ENCODE results near the gene ICA1. TPM values are rescaled to one million over a fixed set of nuclear protein-coding genes. Genes with fewer than 3 reads are reported as not detected.
A peak's percentile ranks its signal among the peaks of the same experiment; 100 is the strongest.

ICA1 gene
- total RNA-seq, 2 experiments from 2014 or later: 2.3 to 2.4 TPM

DNA sequence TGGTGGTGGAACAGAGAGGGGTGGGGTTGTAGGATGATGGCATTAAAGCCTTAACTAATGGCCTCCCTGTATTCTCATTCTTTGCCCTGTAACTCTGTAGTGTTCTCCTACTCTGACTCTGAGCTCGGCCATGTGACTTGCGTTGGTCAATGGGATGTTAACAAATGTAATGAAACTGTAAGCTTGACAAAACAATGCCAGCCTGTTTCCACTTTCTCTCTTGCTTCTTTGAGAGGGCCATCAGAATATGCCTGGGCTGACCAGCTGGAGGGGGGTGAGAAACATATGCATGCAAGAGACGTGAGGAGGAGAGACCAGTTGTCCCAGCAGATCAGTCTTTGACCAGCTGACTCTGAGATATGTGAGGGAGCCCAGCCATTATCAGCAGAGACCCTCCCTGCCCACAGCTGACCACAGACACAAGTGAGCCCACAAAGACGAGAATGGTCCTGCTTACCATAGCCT is 100.6 kb downstream of the ICA1 start:
- ChIA-PET CTCF (no interaction called here), POLR2A (no interaction called here)
- Mint-ChIP-seq H3K36me3 (no peaks in the 10 kb centered on the region), H3K27me3 (no peaks in the 10 kb centered on the region), H3K9me3 (no peaks in the 10 kb centered on the region), H3K27ac (no peak overlapping the region), H3K4me1 (ENCODE audit: low read depth) (no peaks in the 10 kb centered on the region), H3K4me3 (no peak overlapping the region)
- no peak for DNase-seq
- intact Hi-C loops (cut with micrococcal nuclease): no loop called here

DNA sequence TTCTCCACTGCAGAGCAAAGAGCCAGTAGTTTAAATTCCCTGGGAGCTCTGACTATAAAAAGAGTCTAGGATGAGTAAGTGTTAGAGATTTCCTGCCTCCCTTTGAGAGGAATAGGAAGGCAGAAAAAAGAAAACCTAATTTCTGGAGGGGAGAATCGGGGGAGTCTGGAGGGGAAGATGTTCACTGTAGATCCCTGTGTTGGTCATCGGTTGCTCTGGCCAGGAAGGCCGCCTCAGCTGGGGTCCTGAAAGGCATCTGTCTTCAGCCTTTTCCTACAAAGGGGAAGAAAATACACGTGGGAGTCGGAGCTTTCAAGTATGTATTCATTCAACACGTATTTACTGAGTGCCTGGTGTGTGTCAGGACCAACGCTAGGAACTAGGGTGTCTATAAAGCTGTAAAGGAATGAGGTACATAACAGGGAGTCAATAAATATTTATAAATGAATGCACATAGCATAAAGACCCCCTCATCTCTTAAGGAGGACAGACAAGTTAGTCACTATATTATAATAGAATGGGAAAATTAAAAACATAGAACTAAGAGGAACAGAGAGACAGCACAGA is 101.1 kb downstream of the ICA1 start:
- H3K4me1 Mint-ChIP-seq (ENCODE audit: low read depth): no peaks in the 10 kb centered on the region
- DNase-seq: no peak
- no peak overlapping the region for H3K4me3 Mint-ChIP-seq
- POLR2A ChIA-PET: no interaction called here
- no peaks in the 10 kb centered on the region for H3K27me3 Mint-ChIP-seq
- H3K27ac Mint-ChIP-seq: no peak overlapping the region
- H3K9me3 Mint-ChIP-seq: no peaks in the 10 kb centered on the region
- CTCF ChIA-PET: no interaction called here
- no peaks in the 10 kb centered on the region for H3K36me3 Mint-ChIP-seq
- intact Hi-C loops (cut with micrococcal nuclease): no loop called here

DNA sequence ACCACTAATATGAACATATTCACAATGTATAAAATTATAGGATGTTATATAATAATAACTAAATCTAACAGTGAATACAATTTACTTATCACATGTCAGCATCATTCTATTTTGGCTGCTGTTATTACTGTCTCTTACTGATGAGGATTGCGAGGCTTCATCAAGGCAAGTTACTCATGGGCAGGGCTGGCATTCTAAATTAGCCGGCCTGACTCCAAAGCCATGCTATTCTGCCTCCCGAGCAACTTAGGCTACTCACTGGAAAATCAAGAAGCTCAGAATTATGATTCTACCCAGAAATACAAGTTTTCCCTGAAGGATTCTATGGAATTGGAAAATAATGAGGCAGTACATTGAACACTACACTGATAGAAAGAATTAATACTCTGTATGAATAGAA is 101.7 kb downstream of the ICA1 start:
- ChIA-PET CTCF (no interaction called here), POLR2A (no interaction called here)
- Mint-ChIP-seq H3K36me3 (no peaks in the 10 kb centered on the region), H3K4me3 (no peak overlapping the region), H3K27ac (no peak overlapping the region), H3K9me3 (no peaks in the 10 kb centered on the region), H3K27me3 (no peaks in the 10 kb centered on the region), H3K4me1 (ENCODE audit: low read depth) (no peaks in the 10 kb centered on the region)
- intact Hi-C loops (cut with micrococcal nuclease): no loop called here
- DNase-seq: no peak

DNA sequence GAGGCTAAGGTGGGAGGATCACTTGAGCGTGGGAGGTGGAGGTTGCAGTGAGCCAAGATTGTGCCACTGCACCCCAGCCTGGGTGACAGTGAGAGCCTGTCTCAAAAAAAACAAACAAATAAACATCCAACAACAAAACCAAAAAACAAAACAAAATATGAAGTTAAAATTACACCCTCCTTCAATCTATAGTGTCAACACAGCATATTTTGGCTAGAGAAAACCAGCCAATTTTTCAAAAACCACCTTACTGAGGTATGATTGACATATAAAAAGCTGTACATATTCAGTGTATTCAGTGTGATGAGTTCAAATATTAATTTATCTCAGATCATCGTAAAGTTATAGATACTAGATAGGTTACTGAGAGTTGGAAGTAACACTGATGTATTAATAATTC is 102.4 kb downstream of the ICA1 start:
- Mint-ChIP-seq H3K36me3 (no peaks in the 10 kb centered on the region), H3K4me3 (no peak overlapping the region), H3K27me3 (no peaks in the 10 kb centered on the region), H3K9me3 (no peaks in the 10 kb centered on the region), H3K4me1 (ENCODE audit: low read depth) (no peaks in the 10 kb centered on the region), H3K27ac (no peak overlapping the region)
- intact Hi-C loops (cut with micrococcal nuclease): no loop called here
- CTCF ChIA-PET: no interaction called here
- POLR2A ChIA-PET: no interaction called here
- DNase-seq: no peak

DNA sequence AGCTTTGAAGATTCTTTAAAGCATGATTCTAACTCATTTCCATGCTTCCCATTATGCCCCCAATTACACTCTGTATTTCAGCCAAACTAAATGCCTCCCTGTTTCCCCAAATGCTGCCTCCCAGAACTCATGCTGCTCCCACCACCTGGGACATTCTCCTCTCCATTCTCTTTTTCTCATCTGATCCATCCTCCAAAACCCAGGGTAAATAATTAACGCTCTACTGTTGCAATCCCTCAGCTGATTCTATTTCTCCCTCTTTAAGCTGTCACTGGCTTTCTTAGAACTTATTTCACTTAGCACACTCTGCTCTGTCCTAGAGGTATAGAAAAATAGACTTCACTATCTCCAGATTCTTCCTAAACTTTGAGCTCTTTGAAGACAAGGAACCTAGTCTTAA is 104.7 kb downstream of the ICA1 start:
- peaks cover 3% of the 10 kb centered on the region for H3K4me1 Mint-ChIP-seq (ENCODE audit: low read depth)
- ChIA-PET POLR2A (no interaction called here), CTCF (no interaction called here)
- no peaks in the 10 kb centered on the region for H3K36me3 Mint-ChIP-seq
- intact Hi-C loops (cut with micrococcal nuclease): no loop called here
- no peak for DNase-seq
- no peaks in the 10 kb centered on the region for H3K9me3 Mint-ChIP-seq
- no peak overlapping the region for H3K4me3 Mint-ChIP-seq
- no peaks in the 10 kb centered on the region for H3K27me3 Mint-ChIP-seq
- H3K27ac Mint-ChIP-seq: no peak overlapping the region

DNA sequence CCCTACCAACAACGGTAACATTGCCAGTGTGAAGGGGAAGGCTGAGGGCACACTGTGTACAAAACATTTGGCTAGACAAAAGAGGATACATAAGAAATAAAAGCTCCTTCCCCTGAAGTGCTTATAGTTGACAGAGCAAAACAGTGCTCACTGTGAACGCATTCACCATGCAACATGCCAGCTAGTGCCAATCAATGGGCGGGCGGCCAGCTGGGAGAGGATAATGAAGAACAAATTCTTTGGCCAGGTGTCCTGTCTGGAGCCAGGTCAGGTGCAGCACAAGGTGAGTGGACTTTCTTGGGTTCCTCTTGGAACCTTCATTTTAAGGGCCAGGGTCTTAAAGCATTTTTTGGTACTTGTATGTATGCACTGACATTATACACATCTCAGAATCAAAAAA is 106.1 kb downstream of the ICA1 start:
- Mint-ChIP-seq H3K27me3 (no peaks in the 10 kb centered on the region), H3K9me3 (no peaks in the 10 kb centered on the region), H3K4me1 (ENCODE audit: low read depth) (peaks cover 11% of the 10 kb centered on the region), H3K4me3 (no peak overlapping the region), H3K36me3 (no peaks in the 10 kb centered on the region), H3K27ac (no peak overlapping the region)
- intact Hi-C loops (cut with micrococcal nuclease): no loop called here
- no peak for DNase-seq
- POLR2A ChIA-PET: no interaction called here
- CTCF ChIA-PET: interaction anchor here (1.3 kb wide), 1 partner anchor 34 kb away, joined by 6 read pairs; no protein-coding TSS in a partner anchor

DNA sequence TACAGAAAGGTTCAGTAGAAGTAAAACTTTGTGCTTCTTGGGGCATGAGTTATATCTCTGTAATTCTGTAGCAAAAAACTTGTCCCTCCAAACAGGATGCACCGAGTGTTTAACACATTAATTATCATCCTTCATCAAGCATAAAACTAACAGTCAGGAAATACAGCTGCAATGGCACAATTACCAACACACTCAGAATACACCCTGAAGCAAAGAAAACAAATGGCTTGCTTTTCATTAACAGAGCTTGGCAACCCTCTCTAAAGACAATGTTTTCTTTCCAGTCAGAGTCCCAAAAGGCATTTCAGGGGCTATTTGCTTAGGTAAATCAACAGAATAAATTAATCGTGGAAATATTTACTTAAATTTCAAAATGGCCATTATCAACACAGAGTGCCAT is 107.7 kb downstream of the ICA1 start:
- Mint-ChIP-seq H3K9me3 (no peaks in the 10 kb centered on the region), H3K27me3 (no peaks in the 10 kb centered on the region), H3K4me1 (ENCODE audit: low read depth) (peaks cover 22% of the 10 kb centered on the region), H3K4me3 (no peak overlapping the region), H3K27ac (no peak overlapping the region), H3K36me3 (no peaks in the 10 kb centered on the region)
- CTCF ChIA-PET: interaction anchor here (0.7 kb wide), 1 partner anchor 20 kb away, joined by 4 read pairs; no protein-coding TSS in a partner anchor
- intact Hi-C loops (cut with micrococcal nuclease): no loop called here
- POLR2A ChIA-PET: no interaction called here
- DNase-seq: no peak

DNA sequence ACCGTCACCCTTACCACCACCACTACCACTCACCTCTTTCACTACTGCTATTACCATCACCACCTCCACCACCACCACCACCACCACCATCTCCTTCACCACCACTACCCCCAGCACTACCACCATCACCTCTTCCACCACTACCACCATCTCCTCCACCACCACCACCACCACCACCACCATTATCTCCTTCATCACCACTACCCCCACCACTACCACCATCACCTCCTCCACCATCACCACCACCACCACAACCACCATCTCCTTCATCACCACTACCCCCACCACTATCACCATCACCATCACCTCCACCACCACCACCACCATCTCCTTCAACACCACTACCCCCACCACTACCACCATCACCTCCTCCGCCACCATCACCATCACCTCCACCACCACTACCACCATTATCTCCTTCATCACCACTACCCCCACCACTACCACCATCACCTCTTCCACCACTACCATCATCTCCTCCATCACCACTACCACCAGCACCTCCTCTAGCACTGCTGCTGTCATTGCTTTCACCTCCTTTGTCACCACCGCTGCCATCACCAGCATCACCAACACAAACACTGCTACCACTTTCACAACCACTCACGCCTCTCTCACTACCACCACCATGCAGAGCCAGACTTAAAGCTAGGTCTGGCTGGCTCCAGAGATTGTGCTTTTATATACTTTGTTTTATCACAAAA is 109.3 kb downstream of the ICA1 start:
- H3K9me3 Mint-ChIP-seq: no peaks in the 10 kb centered on the region
- no peaks in the 10 kb centered on the region for H3K36me3 Mint-ChIP-seq
- no peak overlapping the region for H3K4me3 Mint-ChIP-seq
- ChIA-PET CTCF (interaction anchor here (0.7 kb wide), 1 partner anchor 1308 kb away, joined by 3 read pairs; no protein-coding TSS in a partner anchor), POLR2A (no interaction called here)
- peaks cover 32% of the 10 kb centered on the region for H3K4me1 Mint-ChIP-seq (ENCODE audit: low read depth)
- intact Hi-C loops (cut with micrococcal nuclease): no loop called here
- H3K27me3 Mint-ChIP-seq: no peaks in the 10 kb centered on the region
- H3K27ac Mint-ChIP-seq: peak overlapping the region; percentile 18
- DNase-seq: peak; percentile 38

DNA sequence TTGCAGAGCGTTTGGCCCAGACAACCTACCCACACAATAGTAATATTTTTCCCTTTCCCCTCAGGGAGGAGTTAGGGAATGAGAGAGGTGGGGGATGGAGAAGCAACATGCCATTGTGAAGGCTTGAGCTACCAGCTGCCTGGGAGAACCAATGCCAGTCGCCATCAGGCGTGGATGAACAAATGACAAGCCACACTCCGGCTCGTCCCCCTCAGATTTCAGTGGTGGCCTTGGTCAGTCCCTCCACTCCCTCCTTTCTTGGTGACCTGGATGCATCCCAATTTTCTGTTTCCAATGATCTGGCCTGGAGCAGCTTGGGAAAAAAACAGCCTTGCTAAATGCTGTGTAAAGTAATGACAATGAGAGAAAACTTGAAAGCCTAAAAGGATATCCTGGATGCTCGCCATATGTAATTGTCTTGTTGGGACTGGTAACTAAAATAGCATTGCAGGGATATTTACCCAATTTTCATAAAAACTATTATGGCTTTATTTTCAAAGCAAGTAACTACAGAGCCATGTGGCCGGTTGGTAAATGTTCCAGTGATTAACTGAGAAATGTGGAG is 110.7 kb downstream of the ICA1 start:
- H3K27me3 Mint-ChIP-seq: no peaks in the 10 kb centered on the region
- no peaks in the 10 kb centered on the region for H3K9me3 Mint-ChIP-seq
- H3K4me1 Mint-ChIP-seq (ENCODE audit: low read depth): peaks cover 35% of the 10 kb centered on the region
- H3K27ac Mint-ChIP-seq: no peak overlapping the region
- ChIA-PET CTCF (interaction anchor here (1.0 kb wide), 1 partner anchor 39 kb away, joined by 3 read pairs; no protein-coding TSS in a partner anchor), POLR2A (no interaction called here)
- intact Hi-C loops (cut with micrococcal nuclease): no loop called here
- no peak for DNase-seq
- H3K36me3 Mint-ChIP-seq: no peaks in the 10 kb centered on the region
- no peak overlapping the region for H3K4me3 Mint-ChIP-seq

DNA sequence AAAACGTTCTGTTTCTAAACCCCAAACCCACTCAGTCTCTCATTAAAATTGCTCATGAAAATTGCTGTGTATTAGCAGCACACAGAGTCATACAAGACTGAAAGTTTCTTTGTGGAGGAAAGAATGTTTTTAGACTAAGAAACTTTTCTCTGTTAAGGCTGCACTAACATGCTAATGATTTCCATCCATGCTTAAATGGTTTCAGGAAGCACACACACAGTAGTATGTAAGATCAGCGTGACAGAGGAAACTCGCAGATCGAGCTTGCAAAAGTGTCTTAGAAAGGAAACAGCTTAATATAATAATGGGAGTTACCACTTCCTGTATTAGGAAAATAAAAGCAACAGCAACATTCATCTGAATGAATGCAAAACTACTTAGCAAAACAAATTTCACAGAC is 112.7 kb downstream of the ICA1 start:
- Mint-ChIP-seq H3K4me3 (peak overlapping the region; percentile 39), H3K36me3 (no peaks in the 10 kb centered on the region), H3K27me3 (no peaks in the 10 kb centered on the region), H3K27ac (peak overlapping the region; percentile 30), H3K9me3 (no peaks in the 10 kb centered on the region), H3K4me1 (ENCODE audit: low read depth) (peaks cover 42% of the 10 kb centered on the region)
- intact Hi-C loops (cut with micrococcal nuclease): loop anchor here (1.0 kb wide), 2 partner anchors 15 to 27 kb away; no protein-coding TSS in a partner anchor
- POLR2A ChIA-PET: no interaction called here
- DNase-seq: no peak
- CTCF ChIA-PET: interaction anchor here (1.6 kb wide), 1 partner anchor 41 kb away, joined by 3 read pairs; no protein-coding TSS in a partner anchor

DNA sequence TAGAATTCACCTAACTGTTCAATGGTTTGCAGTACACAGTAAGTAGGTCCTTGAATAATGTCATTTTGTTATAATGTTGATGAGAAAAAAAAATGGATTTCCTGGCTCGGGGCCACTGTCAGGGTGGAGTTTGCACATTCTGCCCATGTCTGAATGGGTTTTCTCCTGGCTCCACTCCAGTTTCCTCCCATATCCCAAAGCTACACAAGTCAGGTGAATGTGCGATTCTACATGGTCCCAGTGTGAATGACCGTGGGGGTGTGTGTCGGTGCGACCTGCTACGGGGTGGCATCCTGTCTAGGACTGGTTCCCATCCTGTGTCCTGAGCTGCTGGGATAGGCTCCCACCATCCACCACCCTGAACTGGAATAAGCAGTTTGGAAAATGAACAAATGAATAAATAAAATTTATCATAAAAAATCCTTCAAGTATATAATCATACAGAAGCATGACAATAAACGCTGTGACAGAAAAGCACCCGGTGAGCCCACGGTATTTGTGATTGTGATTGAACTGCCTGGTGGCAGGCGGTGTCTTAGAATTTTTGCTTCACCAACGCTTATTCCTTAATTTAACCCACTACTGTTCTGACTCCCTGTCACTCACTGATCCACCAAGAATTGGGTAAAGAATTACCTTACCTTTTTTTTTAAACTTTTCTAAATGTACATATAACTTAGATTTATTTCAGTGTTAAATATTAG is 114.1 kb downstream of the ICA1 start:
- ChIA-PET CTCF (interaction anchor here (0.9 to 1.6 kb wide), 2 partner anchors 42 to 112 kb away, joined by 3 read pairs; no protein-coding TSS in a partner anchor), POLR2A (no interaction called here)
- no peak overlapping the region for H3K27ac Mint-ChIP-seq
- DNase-seq: no peak
- H3K36me3 Mint-ChIP-seq: no peaks in the 10 kb centered on the region
- no peak overlapping the region for H3K4me3 Mint-ChIP-seq
- intact Hi-C loops (cut with micrococcal nuclease): no loop called here
- H3K27me3 Mint-ChIP-seq: no peaks in the 10 kb centered on the region
- H3K9me3 Mint-ChIP-seq: no peaks in the 10 kb centered on the region
- H3K4me1 Mint-ChIP-seq (ENCODE audit: low read depth): peaks cover 54% of the 10 kb centered on the region

DNA sequence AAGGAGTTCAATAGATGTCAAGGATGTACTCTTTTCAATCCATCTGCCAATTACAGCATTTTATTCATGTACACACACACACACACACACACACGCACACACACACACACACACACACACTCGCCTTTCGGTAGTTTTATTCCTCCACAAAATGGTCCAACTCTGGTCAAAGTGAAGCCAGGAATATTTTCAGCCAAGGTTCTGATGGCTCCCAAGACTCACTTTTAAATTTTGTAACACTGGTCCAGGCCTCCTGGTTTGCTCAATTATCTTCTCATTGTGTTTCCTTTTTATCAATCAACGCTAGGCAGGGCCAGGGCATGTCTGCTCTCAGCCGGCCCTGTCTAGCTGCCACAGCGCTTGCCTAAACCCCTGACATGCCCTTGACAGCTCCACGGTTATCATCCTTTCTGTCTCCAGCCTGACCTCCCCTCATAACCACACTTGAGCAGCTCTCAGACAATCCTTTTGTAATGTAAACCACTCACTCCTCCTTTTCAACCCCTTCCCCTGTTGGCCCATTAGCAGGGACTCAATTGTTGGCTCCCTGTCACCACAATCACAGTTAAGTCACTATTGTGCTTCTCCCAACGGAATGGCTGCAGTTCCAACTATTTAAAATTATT is 115.1 kb downstream of the ICA1 start:
- Mint-ChIP-seq H3K27me3 (no peaks in the 10 kb centered on the region), H3K36me3 (no peaks in the 10 kb centered on the region), H3K27ac (no peak overlapping the region), H3K4me3 (no peak overlapping the region), H3K4me1 (ENCODE audit: low read depth) (peaks cover 51% of the 10 kb centered on the region), H3K9me3 (no peaks in the 10 kb centered on the region)
- POLR2A ChIA-PET: no interaction called here
- intact Hi-C loops (cut with micrococcal nuclease): no loop called here
- DNase-seq: no peak
- CTCF ChIA-PET: interaction anchor here (0.9 kb wide), 1 partner anchor 111 kb away, joined by 3 read pairs; no protein-coding TSS in a partner anchor
